Erythroblast (primary cell): Measurements from ENCODE around the gene DMD.
"Not testable (repeated sequence)": the region's sequence is repeated elsewhere in the genome, so short reads cannot be mapped to it uniquely, and the experiment has no call there.

ENCODE experiments used
- DNase-seq, 2 experiments: peaks; one replicate each; lab custom pipeline; 2025; lab: John Stamatoyannopoulos, UW
- GATA1 ChIP-seq: IDR thresholded peaks from 2 replicates; pipeline ENCODE4 v1.6.1; 2011; ENCODE audit warnings: low read depth, mild to moderate bottlenecking, control low read depth, low read length, moderate library complexity
- POLR2A ChIP-seq: IDR thresholded peaks from 2 replicates; pipeline ENCODE4 v1.6.1; 2011; ENCODE audit warnings: mild to moderate bottlenecking, low read length

DMD gene

DNA sequence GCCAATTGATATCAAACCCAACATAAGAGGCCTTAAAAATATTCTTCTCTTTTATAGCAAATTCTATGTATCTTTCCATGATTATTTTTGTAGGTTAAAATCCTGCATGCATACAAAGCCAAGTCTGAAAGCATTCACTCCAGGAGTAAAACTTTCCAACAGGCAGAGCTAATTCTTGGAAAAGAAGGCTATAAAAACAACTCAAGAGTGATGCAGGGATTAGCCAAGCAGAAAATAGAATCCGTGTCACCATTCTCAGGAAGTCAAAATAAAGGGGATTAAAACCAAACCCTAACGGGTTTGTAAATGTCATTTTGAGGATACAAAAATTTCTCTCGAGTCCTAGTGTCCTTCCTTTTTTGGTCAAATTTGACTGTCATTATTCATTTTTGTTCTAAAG is 412.4 kb downstream of the DMD start:
- DNase-seq, result no peak
- TF ChIP-seq POLR2A (no peak), GATA1 (no peak)

- TF ChIP-seq GATA1 (no peak), POLR2A (no peak)
- no peak for DNase-seq
These were observed 422.4 kb downstream of the DMD start for GRCh38 chrX:32788936-32789335.

DNA sequence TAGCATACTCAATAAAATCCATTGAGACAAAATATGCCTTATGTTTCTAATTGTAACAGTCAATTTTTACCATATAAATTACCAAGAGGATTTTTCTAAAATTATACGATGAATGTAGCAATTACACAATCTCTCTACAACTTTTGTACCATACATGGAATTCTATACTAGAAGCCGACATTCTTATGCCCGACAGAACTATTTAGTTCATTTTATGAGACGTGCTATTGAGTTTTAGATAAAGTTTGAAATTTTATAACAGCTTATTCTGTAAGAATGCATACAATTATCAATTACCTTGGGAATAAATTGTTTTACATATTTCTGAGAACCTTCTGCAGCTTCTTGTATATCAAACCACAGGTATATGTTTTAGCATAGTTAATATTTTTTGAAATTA is 431.2 kb downstream of the DMD start:
- no peak for DNase-seq
- TF ChIP-seq GATA1, result no peak
- TF ChIP-seq POLR2A, result no peak

DNA sequence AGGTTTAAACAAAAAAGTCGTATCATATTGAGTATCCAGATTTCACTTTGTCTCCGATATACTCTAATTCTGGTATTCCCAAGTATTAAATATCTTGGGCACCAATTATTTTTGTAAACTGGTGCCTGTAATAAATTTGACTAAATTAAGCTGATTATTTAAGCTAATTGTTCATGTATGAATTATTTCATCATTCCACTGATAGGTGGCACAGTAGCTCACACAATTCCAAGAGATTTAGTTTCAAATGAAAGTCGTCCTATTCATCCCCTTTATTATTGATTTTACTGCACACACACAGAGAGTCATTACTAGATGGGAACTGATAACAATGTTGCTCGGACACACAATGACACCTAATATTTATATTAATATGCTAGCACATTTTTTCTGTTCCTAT is 432.4 kb downstream of the DMD start:
- no peak for DNase-seq
- TF ChIP-seq GATA1, result no peak
- no peak for TF ChIP-seq POLR2A

- DNase-seq, result no peak
- TF ChIP-seq POLR2A, result no peak
- TF ChIP-seq GATA1, result no peak
These were observed 436.4 kb downstream of the DMD start for GRCh38 chrX:32774966-32775365.

- DNase-seq, result no peak
- TF ChIP-seq POLR2A (no peak), GATA1 (no peak)
These were observed 462.3 kb downstream of the DMD start for GRCh38 chrX:32749070-32749469.

- DNase-seq, result no peak
- TF ChIP-seq POLR2A, result no peak
- no peak for TF ChIP-seq GATA1
These were observed 466.0 kb downstream of the DMD start for GRCh38 chrX:32745323-32745722.

- no peak for DNase-seq
- no peak for TF ChIP-seq GATA1
- no peak for TF ChIP-seq POLR2A
These were observed 466.4 kb downstream of the DMD start for GRCh38 chrX:32744921-32745320.

- DNase-seq, result no peak
- TF ChIP-seq GATA1 (no peak), POLR2A (no peak)
These were observed 469.4 kb downstream of the DMD start for GRCh38 chrX:32741910-32742309.

DNA sequence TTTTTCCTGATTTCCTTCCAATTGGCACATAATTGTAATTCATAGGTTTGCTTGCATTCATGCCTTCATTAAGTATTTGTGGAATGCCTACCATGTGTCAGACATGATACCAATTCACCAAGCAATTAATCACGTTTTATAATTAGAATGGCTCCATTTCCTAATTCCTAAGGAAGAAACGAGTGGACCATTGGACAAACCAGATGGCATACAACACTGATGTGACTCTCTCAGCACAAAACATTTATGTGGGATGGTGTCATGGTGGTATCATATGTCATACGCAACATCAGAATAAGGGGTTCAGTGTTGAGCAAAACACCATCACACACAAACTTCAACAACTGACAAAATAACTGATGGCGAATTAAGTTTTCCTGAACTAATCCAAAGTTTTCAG is 502.8 kb downstream of the DMD start:
- no peak for DNase-seq
- TF ChIP-seq GATA1, result no peak
- TF ChIP-seq POLR2A, result no peak

GRCh38 chrX:32705385-32705784 is 506.0 kb downstream of the DMD start:
- not testable (repeated sequence) for DNase-seq

GRCh38 chrX:32687379-32687778 is 524.0 kb downstream of the DMD start:
- no peak for DNase-seq
- TF ChIP-seq GATA1, result no peak
- TF ChIP-seq POLR2A, result no peak

DNA sequence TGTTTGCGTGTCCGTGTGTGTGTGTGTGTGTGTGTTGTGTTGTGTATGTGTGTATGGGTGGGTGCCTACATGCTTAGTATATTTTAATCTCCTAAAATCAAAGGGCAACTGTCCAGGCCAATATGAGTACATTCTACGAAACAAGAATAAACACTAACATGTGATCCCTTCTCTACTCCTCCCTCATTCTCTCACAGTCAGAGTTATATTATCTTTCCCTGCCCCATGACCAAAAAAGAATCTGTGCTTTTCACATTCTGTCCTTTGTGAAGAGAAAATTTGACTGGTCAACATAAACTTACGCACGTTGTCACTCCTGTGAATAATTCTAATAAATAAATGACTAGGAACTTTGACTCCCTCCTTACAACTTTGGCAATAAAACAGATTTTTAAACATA is 532.9 kb downstream of the DMD start:
- no peak for TF ChIP-seq POLR2A
- TF ChIP-seq GATA1, result no peak
- DNase-seq, result no peak

- no peak for DNase-seq
- TF ChIP-seq POLR2A (no peak), GATA1 (no peak)
These were observed 538.2 kb downstream of the DMD start for GRCh38 chrX:32673193-32673592.

GRCh38 chrX:32662516-32662915 is 548.8 kb downstream of the DMD start:
- no peak for DNase-seq
- no peak for TF ChIP-seq GATA1
- no peak for TF ChIP-seq POLR2A
